Loucy (cell line): ENCODE results near the gene RANBP17.

Experiments used
- EZH2phosphoT487 ChIP-seq: fragments of 200-600 bp; IDR thresholded peaks from 2 replicates; pipeline ENCODE4 v1.6.1; 2018; ENCODE audit warnings: antibody characterized with exemption, mild to moderate bottlenecking, moderate library complexity, borderline replicate concordance
- TF ChIP-seq, protein P1 (sequence below): fragments of 200-600 bp; sonication (generic); conservative IDR thresholded peaks from 2 replicates; pipeline ENCODE4 v1.5.1; 2014; ENCODE audit warnings: mild to moderate bottlenecking, antibody characterized with exemption, low read length

DNA sequence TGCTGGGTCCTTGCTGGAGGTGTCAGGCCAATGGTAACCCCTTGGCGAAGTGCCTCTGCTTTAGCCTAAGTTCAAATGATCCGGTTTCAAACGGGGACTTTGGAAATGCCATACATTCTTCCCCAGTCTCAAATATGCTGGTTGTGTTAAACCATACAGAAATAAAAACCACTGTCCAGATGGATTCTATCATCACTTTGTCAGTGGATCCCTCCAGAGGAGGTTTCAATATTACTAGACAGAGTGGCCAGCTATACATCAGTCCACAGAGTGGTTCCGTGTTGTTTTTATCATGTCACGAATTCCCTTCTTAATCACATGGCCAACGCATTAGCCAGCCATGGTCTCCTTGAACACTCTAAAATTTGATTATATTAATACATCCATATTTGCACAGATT lies 7.3 kb upstream of the RANBP17 start:
- TF ChIP-seq EZH2phosphoT487: no peak
- TF ChIP-seq, protein P1, sequence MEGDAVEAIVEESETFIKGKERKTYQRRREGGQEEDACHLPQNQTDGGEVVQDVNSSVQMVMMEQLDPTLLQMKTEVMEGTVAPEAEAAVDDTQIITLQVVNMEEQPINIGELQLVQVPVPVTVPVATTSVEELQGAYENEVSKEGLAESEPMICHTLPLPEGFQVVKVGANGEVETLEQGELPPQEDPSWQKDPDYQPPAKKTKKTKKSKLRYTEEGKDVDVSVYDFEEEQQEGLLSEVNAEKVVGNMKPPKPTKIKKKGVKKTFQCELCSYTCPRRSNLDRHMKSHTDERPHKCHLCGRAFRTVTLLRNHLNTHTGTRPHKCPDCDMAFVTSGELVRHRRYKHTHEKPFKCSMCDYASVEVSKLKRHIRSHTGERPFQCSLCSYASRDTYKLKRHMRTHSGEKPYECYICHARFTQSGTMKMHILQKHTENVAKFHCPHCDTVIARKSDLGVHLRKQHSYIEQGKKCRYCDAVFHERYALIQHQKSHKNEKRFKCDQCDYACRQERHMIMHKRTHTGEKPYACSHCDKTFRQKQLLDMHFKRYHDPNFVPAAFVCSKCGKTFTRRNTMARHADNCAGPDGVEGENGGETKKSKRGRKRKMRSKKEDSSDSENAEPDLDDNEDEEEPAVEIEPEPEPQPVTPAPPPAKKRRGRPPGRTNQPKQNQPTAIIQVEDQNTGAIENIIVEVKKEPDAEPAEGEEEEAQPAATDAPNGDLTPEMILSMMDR: no peak
